HUES48 (cell line): Measurements from ENCODE around the gene NNMT.

Experiments
- H3K27ac ChIP-seq: one replicate; pipeline ENCODE4 v1.7.0; 2013; ENCODE audit warnings: low read depth, low read length, inconsistent platforms
- H3K27me3 ChIP-seq: 2 replicates; pipeline ENCODE4 v1.6.1; 2013; ENCODE audit warnings: mild to moderate bottlenecking, low read length; ENCODE audit not compliant: control insufficient read depth, insufficient read depth
- H3K36me3 ChIP-seq: 2 replicates; pipeline ENCODE4 v1.6.1; 2013; ENCODE audit warnings: low read length; ENCODE audit not compliant: control insufficient read depth, insufficient read depth
- H3K4me1 ChIP-seq: 2 replicates; pipeline ENCODE4 v1.6.1; 2013; ENCODE audit warnings: mild to moderate bottlenecking, low read length; ENCODE audit not compliant: control insufficient read depth, insufficient read depth
- H3K4me3 ChIP-seq: 2 replicates; pipeline ENCODE4 v1.5.1; 2013; ENCODE audit warnings: mild to moderate bottlenecking, low read depth, low read length
- H3K9ac ChIP-seq: 2 replicates; pipeline ENCODE4 v1.6.1; 2013; ENCODE audit warnings: mild to moderate bottlenecking, low read depth, low read length, moderate library complexity
- H3K9me3 ChIP-seq: 2 replicates; pipeline ENCODE4 v1.6.1; 2013; ENCODE audit warnings: low read length; ENCODE audit not compliant: control insufficient read depth, insufficient read depth

NNMT gene

DNA sequence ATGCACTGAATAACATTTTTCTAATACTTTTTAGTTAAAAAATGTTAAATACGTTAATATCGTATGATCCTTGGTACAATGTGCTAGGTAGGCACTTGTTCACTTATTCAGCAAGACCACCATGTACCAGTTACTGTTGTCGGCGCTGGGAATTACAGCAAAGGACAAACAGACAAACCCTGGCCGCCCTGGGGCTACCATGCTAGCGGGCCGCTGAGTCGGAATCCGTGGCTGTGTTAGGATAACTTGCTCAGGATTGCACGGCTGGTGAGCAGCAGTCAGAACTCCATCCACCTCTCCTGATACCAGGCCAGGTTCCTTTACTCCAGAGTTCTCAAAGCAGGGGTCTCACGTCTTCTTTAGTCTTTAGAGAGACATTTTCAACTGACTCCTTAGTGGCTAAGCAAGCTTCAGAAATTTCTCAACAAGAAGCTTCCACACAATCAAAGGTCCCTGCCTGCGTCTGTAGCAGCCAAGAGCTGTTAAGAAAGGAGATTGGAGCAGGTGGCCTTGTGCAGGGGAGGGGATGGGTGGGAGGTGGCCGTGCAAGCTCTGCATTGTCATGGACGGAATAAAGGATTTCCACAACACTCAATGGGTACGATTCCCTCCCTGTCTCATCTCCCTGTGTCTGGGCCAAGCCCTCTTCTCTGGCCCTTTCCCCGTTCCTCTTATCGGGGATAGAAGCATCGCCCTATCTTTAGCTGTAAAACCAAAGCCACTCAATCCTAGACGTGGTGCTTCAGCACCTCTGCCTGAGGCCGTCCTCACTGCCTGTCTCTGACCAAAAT, 39.8 kb upstream of the NNMT start:
- Histone ChIP-seq H3K27ac (no peak overlapping the region), H3K4me1 (peaks cover 6% of the 10 kb centered on the region; the same call in 1 of the 2 replicates), H3K27me3 (no peaks in the 10 kb centered on the region; the same call in 1 of the 2 replicates), H3K4me3 (no peak overlapping the region), H3K36me3 (no peaks in the 10 kb centered on the region), H3K9ac (no peak overlapping the region), H3K9me3 (no peaks in the 10 kb centered on the region)

DNA sequence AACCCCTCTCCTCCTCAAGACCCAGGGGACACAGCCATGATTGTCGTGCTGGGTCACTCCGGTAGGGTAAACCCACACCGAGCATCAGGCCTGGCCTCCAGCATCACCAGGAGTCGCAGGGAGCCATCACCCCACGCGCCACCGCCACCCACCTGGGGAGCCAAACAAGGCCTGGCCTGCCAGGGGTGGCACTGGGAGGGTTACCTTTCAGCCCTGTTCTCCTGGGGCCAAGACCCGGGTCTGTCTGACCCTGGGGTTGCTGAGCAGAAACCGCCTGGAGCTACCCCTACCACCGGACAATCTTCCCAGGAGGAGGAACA, 39.3 kb upstream of the NNMT start:
- H3K9ac ChIP-seq: no peak overlapping the region

GRCh38 chr11:114257621-114258558, 38.3 kb upstream of the NNMT start:
- Histone ChIP-seq H3K36me3 (no peaks in the 10 kb centered on the region), H3K27me3 (no peaks in the 10 kb centered on the region; the same call in 1 of the 2 replicates), H3K9ac (no peak overlapping the region), H3K4me3 (no peak overlapping the region), H3K9me3 (no peaks in the 10 kb centered on the region), H3K27ac (no peak overlapping the region), H3K4me1 (peaks cover 6% of the 10 kb centered on the region; the same call in 1 of the 2 replicates)

More for the DNA sequence above, 39.3 kb upstream of the NNMT start:
- H3K27ac ChIP-seq: no peak overlapping the region
- no peaks in the 10 kb centered on the region for H3K9me3 ChIP-seq
- H3K4me1 ChIP-seq: peaks cover 6% of the 10 kb centered on the region; the same call in 1 of the 2 replicates
- no peak overlapping the region for H3K4me3 ChIP-seq
- H3K36me3 ChIP-seq: no peaks in the 10 kb centered on the region
- no peaks in the 10 kb centered on the region; the same call in 1 of the 2 replicates for H3K27me3 ChIP-seq

- Histone ChIP-seq H3K27me3 (no peaks in the 10 kb centered on the region; the same call in 1 of the 2 replicates), H3K36me3 (no peaks in the 10 kb centered on the region), H3K9ac (no peak overlapping the region), H3K9me3 (no peaks in the 10 kb centered on the region), H3K27ac (no peak overlapping the region), H3K4me3 (no peak overlapping the region), H3K4me1 (peaks cover 6% of the 10 kb centered on the region; the same call in 1 of the 2 replicates)
Observed at GRCh38 chr11:114258696-114259095, 37.5 kb upstream of the NNMT start.

DNA sequence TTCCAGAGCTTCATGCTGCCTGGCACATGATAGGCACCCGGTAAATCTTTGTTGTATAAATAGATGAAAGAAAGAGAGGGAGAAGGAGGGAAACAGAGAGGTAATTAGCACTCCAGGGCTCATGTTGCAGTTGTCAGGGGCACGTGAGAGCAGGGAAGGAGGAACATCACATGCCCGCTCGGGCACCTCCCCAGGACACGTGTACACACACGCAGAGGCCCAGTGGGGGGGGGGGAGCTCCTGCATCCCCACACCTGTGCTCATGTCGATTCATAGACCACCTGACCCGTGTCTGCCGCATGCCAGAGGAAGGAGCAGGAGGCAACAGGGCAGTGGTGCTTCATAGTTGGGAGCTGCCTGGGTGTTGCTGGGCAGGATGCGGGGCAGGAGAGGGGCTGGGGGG, 37.1 kb upstream of the NNMT start:
- no peaks in the 10 kb centered on the region for H3K9me3 ChIP-seq
- peaks cover 6% of the 10 kb centered on the region; the same call in 1 of the 2 replicates for H3K4me1 ChIP-seq
- no peaks in the 10 kb centered on the region; the same call in 1 of the 2 replicates for H3K27me3 ChIP-seq
- no peak overlapping the region for H3K27ac ChIP-seq
- no peaks in the 10 kb centered on the region for H3K36me3 ChIP-seq
- H3K4me3 ChIP-seq: no peak overlapping the region
- H3K9ac ChIP-seq: no peak overlapping the region

GRCh38 chr11:114259551-114259983, 36.6 kb upstream of the NNMT start:
- H3K9ac ChIP-seq: no peak overlapping the region
- H3K27me3 ChIP-seq: no peaks in the 10 kb centered on the region; the same call in 1 of the 2 replicates
- H3K27ac ChIP-seq: no peak overlapping the region
- H3K4me3 ChIP-seq: no peak overlapping the region
- peaks cover 6% of the 10 kb centered on the region; the same call in 1 of the 2 replicates for H3K4me1 ChIP-seq
- H3K36me3 ChIP-seq: no peaks in the 10 kb centered on the region
- H3K9me3 ChIP-seq: no peaks in the 10 kb centered on the region

DNA sequence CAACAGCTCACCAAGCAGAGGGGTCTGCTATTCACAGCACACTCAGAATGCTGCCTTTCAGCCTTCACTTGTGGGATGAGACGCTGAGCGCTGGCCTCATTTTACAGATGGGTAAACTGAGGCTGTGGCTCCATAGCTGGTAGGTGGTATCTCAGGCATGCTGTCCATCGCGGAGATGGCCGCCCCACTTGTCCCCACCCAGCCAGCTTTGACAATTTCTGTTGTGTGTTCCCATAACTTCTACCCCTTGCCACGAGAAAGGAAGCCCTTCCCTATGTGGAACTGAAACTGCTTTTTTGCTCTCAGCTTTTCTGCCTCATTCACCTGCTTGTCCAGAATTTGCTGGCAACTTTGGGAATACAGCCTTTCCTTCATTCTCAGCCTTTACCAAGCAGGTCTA, 36.1 kb upstream of the NNMT start:
- Histone ChIP-seq H3K27me3 (no peaks in the 10 kb centered on the region; the same call in 1 of the 2 replicates), H3K27ac (no peak overlapping the region), H3K4me3 (no peak overlapping the region), H3K36me3 (no peaks in the 10 kb centered on the region), H3K9me3 (no peaks in the 10 kb centered on the region), H3K9ac (no peak overlapping the region), H3K4me1 (peaks cover 6% of the 10 kb centered on the region; the same call in 1 of the 2 replicates)

DNA sequence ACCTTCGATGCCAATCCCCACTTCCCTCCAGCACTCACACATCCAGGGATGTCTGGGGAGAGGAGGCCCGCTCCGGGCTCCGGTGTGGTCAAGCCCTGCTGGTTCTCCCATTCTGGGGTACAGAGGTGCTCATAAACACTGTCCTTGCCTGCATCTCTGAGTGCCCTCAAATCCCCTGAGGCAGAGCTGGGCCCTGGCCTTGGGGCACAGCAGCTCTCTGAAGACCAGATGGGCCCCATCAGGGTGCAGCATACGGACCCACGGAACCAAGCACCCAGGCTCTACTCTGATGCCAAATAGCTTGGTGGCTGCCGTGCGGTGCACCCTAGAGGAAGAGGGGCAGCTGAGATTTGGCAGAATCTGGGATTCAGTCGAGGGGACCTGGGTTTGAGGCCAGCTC, 35.7 kb upstream of the NNMT start:
- no peak overlapping the region for H3K4me3 ChIP-seq
- H3K9ac ChIP-seq: no peak overlapping the region
- no peak overlapping the region for H3K27ac ChIP-seq
- peaks cover 6% of the 10 kb centered on the region; the same call in 1 of the 2 replicates for H3K4me1 ChIP-seq
- no peaks in the 10 kb centered on the region for H3K9me3 ChIP-seq
- H3K36me3 ChIP-seq: no peaks in the 10 kb centered on the region
- H3K27me3 ChIP-seq: no peaks in the 10 kb centered on the region; the same call in 1 of the 2 replicates

- H3K9ac ChIP-seq: no peak overlapping the region
- no peaks in the 10 kb centered on the region for H3K9me3 ChIP-seq
- peaks cover 3% of the 10 kb centered on the region; the same call in 1 of the 2 replicates for H3K4me1 ChIP-seq
- H3K27ac ChIP-seq: no peak overlapping the region
- no peak overlapping the region for H3K4me3 ChIP-seq
- no peaks in the 10 kb centered on the region for H3K36me3 ChIP-seq
- H3K27me3 ChIP-seq: no peaks in the 10 kb centered on the region
Observed at GRCh38 chr11:114261791-114262190, 34.4 kb upstream of the NNMT start.

GRCh38 chr11:114262681-114263512, 33.3 kb upstream of the NNMT start:
- H3K4me3 ChIP-seq: no peak overlapping the region
- H3K4me1 ChIP-seq: no peaks in the 10 kb centered on the region
- no peak overlapping the region for H3K27ac ChIP-seq
- no peaks in the 10 kb centered on the region for H3K36me3 ChIP-seq
- no peak overlapping the region for H3K9ac ChIP-seq
- H3K9me3 ChIP-seq: no peaks in the 10 kb centered on the region
- H3K27me3 ChIP-seq: no peaks in the 10 kb centered on the region
